GM12801 (cell line): ENCODE results near the gene CZIB.

Source experiments
- TF ChIP-seq, protein P1 (sequence below): IDR thresholded peaks from one replicate; pipeline ENCODE4 v1.5.1; 2011; ENCODE audit warnings: control low read depth; ENCODE audit not compliant: insufficient read length; ENCODE audit errors: extremely low read depth

The CZIB gene

DNA sequence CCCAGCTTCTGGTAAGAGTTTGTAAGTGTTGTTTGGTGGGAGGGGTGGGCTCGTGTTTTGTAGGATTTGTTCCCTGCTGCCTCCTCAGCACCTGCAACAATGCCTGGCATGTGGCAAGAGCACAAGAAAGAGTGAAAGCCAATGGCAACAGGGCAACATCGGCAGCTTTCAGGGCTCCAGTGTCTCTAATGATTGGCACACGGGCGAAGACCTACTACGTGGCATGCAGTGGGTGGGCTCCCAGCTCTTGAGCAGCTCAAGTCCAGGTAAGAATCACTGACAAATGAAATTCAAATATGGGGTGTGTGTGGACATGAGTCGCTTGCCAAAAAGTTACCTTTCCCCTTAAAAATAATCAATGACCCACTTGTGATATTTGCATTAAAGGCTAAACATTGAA is 54.1 kb downstream of the CZIB start:
- TF ChIP-seq, protein P1, sequence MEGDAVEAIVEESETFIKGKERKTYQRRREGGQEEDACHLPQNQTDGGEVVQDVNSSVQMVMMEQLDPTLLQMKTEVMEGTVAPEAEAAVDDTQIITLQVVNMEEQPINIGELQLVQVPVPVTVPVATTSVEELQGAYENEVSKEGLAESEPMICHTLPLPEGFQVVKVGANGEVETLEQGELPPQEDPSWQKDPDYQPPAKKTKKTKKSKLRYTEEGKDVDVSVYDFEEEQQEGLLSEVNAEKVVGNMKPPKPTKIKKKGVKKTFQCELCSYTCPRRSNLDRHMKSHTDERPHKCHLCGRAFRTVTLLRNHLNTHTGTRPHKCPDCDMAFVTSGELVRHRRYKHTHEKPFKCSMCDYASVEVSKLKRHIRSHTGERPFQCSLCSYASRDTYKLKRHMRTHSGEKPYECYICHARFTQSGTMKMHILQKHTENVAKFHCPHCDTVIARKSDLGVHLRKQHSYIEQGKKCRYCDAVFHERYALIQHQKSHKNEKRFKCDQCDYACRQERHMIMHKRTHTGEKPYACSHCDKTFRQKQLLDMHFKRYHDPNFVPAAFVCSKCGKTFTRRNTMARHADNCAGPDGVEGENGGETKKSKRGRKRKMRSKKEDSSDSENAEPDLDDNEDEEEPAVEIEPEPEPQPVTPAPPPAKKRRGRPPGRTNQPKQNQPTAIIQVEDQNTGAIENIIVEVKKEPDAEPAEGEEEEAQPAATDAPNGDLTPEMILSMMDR: no peak

DNA sequence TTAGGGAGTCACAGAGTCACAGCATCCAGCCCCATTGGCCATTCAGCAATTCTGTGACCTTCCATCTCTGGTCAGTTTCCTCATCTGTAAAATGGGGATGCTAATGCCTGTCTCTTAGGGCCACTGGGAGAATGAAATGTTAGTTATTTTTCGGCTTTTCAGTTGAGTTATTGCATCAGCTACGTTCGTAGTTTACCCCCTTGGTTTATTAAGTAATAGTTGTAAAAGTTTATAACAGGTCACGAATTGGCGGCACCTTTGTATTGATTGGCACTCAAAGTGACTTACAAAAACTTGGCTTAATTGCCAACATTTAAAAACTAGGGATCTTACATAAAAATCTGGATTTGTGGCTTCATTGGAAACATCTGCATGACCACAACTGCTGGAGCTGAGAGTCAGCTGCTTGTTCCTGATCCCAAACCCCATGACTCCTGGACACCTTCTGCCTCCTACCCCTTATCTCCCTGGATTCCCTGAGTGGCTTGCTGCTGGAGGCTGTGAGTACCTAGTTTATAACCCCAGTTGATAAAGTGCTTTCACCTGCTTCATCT is 54.9 kb downstream of the CZIB start:
- TF ChIP-seq, protein P1: no peak
